Measurements from ENCODE around the gene MAD1L1. TPM values are rescaled to one million over a fixed set of nuclear protein-coding genes. Genes with fewer than 3 reads are reported as not detected.
A peak's percentile ranks its signal among the peaks of the same experiment; 100 is the strongest.

The MAD1L1 gene
- total RNA-seq, 1 donor from 2014 or later, result 16.2 TPM

DNA sequence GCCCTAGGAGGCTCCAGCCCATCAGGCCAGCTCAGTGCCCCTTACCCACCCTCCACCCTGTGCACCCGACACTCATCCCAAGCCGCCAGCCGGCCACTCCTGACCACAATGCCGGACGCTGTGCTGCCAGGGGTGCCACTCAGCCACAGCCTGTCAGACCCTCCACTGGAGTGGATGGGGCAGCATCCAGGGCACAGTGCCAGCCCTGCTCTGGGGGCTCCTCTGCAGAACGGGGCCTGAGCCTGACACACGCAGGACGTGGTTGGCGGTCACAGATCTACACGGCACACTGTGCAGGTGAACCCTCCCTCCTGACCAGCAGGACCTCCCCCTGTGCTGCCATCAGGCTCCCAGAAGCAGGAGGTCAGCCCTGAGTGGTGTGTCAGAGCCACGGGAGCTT is 114.7 kb downstream of the MAD1L1 start:
- no peaks in the 10 kb centered on the region for H3K27me3 ChIP-seq (ENCODE audit: low read depth)
- H3K36me3 ChIP-seq, result no peaks in the 10 kb centered on the region
- TF ChIP-seq, protein P1, sequence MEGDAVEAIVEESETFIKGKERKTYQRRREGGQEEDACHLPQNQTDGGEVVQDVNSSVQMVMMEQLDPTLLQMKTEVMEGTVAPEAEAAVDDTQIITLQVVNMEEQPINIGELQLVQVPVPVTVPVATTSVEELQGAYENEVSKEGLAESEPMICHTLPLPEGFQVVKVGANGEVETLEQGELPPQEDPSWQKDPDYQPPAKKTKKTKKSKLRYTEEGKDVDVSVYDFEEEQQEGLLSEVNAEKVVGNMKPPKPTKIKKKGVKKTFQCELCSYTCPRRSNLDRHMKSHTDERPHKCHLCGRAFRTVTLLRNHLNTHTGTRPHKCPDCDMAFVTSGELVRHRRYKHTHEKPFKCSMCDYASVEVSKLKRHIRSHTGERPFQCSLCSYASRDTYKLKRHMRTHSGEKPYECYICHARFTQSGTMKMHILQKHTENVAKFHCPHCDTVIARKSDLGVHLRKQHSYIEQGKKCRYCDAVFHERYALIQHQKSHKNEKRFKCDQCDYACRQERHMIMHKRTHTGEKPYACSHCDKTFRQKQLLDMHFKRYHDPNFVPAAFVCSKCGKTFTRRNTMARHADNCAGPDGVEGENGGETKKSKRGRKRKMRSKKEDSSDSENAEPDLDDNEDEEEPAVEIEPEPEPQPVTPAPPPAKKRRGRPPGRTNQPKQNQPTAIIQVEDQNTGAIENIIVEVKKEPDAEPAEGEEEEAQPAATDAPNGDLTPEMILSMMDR (IDR thresholded peaks at IDR 0.05; ENCODE audit: borderline replicate concordance), result no peak
- no peak for DNase-seq
- H3K4me1 ChIP-seq, result peaks cover 53% of the 10 kb centered on the region
- H3K27ac ChIP-seq (replicated peaks), result no peak overlapping the region
- H3K9me3 ChIP-seq (replicated peaks), result no peaks in the 10 kb centered on the region
- no peak overlapping the region for H3K4me3 ChIP-seq
- intact Hi-C loops (cut with micrococcal nuclease), result no loop called here

DNA sequence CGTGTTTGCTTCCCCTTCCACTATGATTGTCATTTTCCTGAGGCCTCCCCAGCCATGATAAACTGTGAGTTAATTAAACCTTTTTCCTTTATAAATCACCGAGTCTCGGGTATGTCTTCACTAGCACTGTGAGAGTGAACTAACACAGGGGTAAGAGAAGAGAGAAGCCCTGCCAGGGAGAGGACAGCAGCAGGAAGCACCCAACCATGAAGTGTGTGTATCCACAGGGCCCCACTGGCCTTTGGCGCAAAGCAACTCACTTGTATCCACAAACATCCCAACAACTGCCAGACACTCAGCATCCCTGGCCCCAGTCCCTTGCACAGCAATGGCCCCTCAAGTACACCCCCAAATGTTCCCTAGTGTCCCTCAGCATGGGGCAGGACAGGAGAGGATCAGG is 115.1 kb downstream of the MAD1L1 start:
- TF ChIP-seq, protein P1 (IDR thresholded peaks at IDR 0.05; ENCODE audit: borderline replicate concordance), result no peak
- H3K4me3 ChIP-seq, result no peak overlapping the region
- H3K27me3 ChIP-seq (ENCODE audit: low read depth), result no peaks in the 10 kb centered on the region
- H3K9me3 ChIP-seq (replicated peaks), result no peaks in the 10 kb centered on the region
- no peak for DNase-seq
- no peaks in the 10 kb centered on the region for H3K36me3 ChIP-seq
- no peak overlapping the region for H3K27ac ChIP-seq (replicated peaks)
- intact Hi-C loops (cut with micrococcal nuclease), result no loop called here
- peaks cover 53% of the 10 kb centered on the region for H3K4me1 ChIP-seq

GRCh38 chr7:2116989-2117591 is 115.7 kb downstream of the MAD1L1 start:
- peak; percentile 72 for DNase-seq
- H3K4me1 ChIP-seq, result peaks cover 59% of the 10 kb centered on the region
- no peaks in the 10 kb centered on the region for H3K36me3 ChIP-seq
- H3K27me3 ChIP-seq (ENCODE audit: low read depth), result no peaks in the 10 kb centered on the region
- intact Hi-C loops (cut with micrococcal nuclease), result no loop called here
- H3K27ac ChIP-seq (replicated peaks), result peak overlapping the region; percentile 81
- TF ChIP-seq, protein P1 (IDR thresholded peaks at IDR 0.05; ENCODE audit: borderline replicate concordance), result no peak
- no peaks in the 10 kb centered on the region for H3K9me3 ChIP-seq (replicated peaks)
- H3K4me3 ChIP-seq, result no peak overlapping the region

- intact Hi-C loops (cut with micrococcal nuclease), result no loop called here
- peaks cover 62% of the 10 kb centered on the region for H3K4me1 ChIP-seq
- H3K27ac ChIP-seq (replicated peaks), result peak overlapping the region; percentile 81
- H3K27me3 ChIP-seq (ENCODE audit: low read depth), result no peaks in the 10 kb centered on the region
- no peaks in the 10 kb centered on the region for H3K36me3 ChIP-seq
- no peak overlapping the region for H3K4me3 ChIP-seq
- TF ChIP-seq, protein P1 (IDR thresholded peaks at IDR 0.05; ENCODE audit: borderline replicate concordance), result no peak
- DNase-seq, result no peak
- H3K9me3 ChIP-seq (replicated peaks), result no peaks in the 10 kb centered on the region
Observed at GRCh38 chr7:2116448-2116810, 116.3 kb downstream of the MAD1L1 start.

DNA sequence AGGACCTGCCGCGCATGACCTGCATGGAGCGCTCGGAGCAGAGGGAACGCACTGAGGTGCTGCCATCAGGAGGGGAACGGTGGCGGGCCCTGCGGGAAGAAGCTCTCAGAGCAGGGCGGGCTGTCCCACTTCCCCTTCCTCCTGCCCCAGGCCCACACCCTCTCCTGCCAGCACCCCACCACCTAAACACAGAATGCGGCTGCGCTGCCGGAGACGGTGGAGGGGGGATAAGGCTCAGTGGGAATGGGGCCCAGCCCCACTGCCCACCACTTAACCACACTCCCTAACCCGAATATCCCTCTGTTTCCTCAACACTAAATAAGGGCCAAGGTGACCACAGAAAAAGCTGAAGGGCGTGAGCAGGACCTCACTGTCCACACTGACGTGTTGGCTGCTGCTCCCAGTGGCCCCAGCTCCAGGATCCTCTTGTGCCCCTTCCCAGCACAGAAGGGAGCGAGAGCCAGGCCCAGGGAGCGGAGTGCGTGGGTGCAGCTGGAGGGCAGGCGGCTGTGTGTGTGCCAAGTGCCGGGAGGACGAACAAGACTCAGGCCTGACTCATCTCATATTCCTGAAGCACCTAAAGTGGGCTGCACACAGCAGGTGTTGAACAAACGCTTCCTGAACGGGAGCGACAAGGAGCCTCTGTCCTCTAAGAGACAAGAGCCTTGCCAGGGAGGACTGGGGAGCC is 116.8 kb downstream of the MAD1L1 start:
- H3K9me3 ChIP-seq (replicated peaks), result no peaks in the 10 kb centered on the region
- H3K36me3 ChIP-seq, result no peaks in the 10 kb centered on the region
- intact Hi-C loops (cut with micrococcal nuclease), result no loop called here
- H3K27me3 ChIP-seq (ENCODE audit: low read depth), result no peaks in the 10 kb centered on the region
- TF ChIP-seq, protein P1 (IDR thresholded peaks at IDR 0.05; ENCODE audit: borderline replicate concordance), result no peak
- no peak overlapping the region for H3K4me3 ChIP-seq
- peaks cover 59% of the 10 kb centered on the region for H3K4me1 ChIP-seq
- peak; percentile 47 for DNase-seq
- peak overlapping the region; percentile 81 for H3K27ac ChIP-seq (replicated peaks)

Data from left ventricle myocardium inferior (tissue), 1 donor.